GM21526 (cell line): ENCODE data around the gene GTF2IRD1.
"Not testable (repeated sequence)": the region's sequence is repeated elsewhere in the genome, so short reads cannot be mapped to it uniquely, and the experiment has no call there.

ENCODE experiments used
- ATAC-seq: cut with Tn5 transposase; IDR thresholded peaks from one replicate; pipeline ENCODE4 v1.9.1; 2021; ENCODE audit warnings: moderate library complexity; ENCODE audit not compliant: unreplicated experiment, low FRiP score

GTF2IRD1 gene, protein sequence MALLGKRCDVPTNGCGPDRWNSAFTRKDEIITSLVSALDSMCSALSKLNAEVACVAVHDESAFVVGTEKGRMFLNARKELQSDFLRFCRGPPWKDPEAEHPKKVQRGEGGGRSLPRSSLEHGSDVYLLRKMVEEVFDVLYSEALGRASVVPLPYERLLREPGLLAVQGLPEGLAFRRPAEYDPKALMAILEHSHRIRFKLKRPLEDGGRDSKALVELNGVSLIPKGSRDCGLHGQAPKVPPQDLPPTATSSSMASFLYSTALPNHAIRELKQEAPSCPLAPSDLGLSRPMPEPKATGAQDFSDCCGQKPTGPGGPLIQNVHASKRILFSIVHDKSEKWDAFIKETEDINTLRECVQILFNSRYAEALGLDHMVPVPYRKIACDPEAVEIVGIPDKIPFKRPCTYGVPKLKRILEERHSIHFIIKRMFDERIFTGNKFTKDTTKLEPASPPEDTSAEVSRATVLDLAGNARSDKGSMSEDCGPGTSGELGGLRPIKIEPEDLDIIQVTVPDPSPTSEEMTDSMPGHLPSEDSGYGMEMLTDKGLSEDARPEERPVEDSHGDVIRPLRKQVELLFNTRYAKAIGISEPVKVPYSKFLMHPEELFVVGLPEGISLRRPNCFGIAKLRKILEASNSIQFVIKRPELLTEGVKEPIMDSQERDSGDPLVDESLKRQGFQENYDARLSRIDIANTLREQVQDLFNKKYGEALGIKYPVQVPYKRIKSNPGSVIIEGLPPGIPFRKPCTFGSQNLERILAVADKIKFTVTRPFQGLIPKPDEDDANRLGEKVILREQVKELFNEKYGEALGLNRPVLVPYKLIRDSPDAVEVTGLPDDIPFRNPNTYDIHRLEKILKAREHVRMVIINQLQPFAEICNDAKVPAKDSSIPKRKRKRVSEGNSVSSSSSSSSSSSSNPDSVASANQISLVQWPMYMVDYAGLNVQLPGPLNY

DNA sequence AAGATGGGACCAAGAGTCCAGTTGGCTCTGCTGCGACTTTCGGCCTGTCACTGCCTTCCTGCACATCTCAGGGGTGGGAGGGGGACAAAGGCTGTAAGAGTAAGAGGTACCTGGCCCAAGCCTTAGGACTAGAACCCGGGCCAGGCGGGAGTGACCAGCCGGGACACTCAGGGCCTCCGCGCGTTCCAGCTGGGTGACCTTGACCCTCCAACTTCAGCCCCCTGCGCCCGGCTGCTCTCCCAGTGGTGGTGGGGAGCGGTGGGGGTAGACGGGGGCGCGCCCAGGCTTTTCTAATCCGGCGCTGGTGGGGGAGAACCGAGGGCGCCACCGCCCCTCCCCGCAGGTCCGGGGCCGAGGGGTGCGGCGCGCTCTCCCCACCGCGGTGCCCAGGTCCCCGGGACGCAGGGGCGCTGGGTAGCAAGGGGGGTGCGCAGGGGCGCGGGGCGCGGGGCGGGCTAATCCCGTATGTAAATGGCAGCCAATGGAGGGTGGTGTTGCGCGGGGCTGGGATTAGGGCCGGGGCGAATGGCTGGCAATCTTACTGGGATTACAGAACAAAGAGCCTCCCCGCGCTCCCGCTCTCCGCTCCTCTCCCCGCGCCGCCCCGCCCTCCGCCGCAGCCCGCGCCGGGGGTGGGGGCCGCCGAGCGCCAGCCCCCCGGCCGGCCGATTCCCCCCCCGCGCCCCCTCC is at the start of gene GTF2IRD1:
Gene GTF2IRD1, plus strand, starts transcription at position 585 of the 690 bp plus-strand sequence. CDS start 54,175 bp downstream, outside the sequence.
- ATAC-seq: no peak

DNA sequence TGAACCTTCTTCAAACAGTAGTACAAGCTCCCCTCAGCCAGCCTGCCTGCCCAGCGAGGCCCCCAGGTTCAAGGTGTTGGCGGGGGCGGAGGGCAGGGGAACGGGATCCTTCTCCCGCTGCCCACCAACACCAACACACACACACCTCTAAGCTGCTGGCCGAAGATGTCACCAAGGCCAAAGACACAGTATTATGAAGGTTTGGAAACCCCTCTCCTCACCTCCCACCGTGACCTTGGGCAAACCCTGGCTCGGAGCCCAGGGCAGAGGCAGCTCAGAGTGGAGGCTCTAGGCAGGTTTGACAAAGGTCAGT is 49.4 kb upstream of the GTF2IRD1 start:
- ATAC-seq: no peak

DNA sequence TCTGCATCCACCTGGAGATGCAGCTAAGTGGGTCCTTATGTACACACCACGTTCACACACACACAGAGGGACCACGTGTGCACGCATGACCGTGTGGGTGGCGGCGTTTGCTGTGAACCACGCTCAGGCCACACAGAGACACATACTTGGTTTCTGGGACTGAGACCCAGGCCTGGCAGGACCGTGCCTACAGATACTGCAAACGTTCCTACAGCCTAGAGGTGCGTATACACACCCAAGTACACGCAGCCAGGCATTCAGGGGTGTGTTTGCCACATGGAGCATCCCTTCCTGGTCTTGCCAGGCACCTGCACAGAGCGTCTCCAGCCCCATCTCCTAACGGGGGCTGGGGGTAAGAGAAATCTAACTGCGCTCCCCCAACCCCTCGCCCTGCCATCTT is 49.0 kb upstream of the GTF2IRD1 start:
- no peak for ATAC-seq

DNA sequence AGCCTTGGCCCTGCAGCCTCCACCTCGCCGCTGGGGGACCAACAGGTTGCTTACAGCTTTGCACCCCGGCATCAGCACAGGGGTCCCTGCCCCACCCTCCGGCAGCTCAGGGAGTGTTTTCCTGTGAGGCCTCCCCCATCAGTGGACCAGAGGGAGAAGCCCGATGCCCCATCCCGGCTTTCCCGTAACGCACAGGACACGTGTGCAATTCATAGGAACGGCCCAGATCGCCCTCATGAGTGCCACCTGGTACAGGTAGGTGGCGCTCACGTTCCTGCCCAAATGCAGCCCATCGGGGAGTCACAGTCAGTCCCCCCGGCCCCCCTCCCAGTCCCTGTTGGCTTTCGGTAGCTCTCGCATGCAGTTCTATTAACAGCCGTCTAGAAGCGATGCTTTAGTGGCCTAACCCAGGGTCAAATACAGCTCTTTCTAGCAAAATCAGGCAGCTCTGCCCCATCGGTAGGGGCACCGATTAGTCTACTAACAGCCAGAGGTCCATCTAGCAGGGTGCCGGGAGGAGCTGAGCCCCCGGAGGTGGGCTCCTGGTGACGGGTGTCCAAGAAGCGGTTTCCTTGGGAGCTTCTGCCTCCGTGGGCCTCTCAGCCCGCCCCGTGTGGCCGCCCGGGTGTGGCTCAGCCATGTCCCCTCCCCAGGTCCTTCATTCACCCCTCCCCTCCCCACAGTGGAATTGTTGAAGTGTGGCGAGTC is 48.4 kb upstream of the GTF2IRD1 start:
- ATAC-seq: no peak

DNA sequence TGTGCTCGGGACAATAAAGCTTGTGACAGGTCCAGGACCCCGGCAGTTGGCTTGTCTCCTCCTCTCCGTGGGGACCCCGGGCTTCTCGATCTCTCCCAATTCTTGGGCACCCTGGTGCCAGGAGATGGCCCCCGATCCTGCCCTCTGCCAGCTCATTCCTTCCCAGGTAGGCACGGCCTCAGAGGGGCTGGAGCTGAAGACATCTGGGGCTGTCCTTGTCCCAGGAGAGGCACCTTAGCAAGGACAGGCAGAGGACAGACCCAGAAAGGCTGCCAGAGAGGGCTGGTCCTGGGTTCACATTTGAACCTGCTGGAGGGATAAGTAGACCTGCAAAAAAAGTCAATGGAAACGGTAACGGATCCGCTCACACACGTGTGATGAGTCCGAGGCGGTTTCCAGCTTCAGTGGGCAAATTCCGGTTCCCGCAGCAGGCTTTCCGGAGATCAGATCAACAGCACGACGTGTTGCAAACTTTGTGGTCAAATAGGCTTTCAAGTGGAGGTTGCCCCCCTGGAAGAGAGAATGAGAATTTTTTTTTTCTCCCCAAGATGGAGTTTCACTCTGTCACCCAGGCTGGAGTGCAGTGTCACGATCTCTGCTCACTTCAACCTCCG is 47.7 kb upstream of the GTF2IRD1 start:
- ATAC-seq: no peak

DNA sequence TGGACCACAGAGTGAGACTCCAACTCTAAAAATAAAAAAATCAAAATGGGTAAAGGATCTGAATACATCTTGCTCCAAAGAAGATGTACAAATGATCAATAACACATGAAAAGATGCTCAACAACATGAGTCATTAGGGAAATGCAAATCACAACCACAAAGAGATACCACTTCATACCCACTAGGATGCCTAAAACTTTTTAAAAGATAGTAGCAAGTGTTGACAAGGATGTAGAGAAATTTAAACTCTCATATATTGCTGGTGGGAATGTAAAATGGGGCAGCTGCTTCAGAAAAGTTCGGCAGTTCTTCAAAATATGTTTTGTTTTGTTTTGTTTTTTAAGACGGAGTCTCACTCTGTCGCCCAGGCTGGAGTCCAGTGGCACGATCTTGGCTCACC is 45.7 kb upstream of the GTF2IRD1 start:
- ATAC-seq: no peak

DNA sequence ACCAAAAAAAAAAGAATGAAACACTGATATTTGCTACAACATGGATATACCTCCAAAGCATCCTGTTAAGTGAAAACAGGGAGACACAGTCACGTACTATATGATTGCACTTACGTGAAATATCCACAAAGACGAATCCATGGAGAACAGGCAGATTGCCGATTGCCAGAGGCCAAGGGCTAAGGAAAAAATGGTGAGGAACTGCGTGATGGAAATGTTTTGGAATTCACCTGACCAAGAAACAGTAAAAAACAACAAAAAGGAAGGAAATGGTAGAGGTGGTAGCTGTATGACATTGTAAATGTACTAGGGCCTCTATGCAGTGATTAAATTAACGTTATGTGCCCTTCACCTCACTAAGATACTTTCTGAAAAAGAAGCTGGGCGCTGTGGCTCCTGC is 44.1 kb upstream of the GTF2IRD1 start:
- no peak for ATAC-seq

DNA sequence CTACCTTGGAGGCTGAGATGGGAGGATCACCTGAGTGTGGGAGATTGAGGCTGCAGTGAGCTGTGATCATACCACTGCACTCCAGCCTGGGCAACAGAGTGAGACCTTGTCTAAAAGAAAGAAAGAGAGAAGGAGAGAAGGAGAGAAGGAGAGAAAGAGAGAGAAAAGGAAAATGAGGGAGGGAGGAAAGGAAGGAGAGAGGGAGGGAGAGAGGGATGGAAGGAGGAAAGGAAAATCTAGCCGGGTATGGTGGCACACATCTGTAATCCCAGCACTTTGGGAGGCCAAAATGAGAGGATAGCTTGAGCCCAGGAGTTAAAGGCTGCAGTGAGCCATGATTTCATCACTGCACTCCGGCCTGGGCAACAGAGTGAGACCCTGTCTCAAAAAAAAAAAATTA is 42.9 kb upstream of the GTF2IRD1 start:
- no peak for ATAC-seq

DNA sequence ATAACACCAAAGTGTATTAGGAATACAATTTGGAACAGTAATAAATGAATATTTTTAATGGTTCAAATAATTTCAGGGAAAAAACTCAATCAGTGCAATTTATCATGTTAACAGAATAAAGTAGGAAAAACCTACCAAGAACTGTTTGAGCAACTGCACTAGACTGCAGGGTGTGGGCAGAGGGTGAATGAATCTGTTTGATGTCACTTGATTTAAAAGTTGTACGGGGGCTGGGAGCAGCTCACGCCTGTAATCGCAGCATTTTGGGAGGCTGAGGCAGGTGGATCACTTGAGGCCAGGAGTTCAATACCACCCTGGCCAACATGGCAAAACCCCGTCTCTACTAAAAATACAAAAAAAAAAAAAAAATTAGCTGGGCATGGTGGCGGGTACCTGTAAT is 42.1 kb upstream of the GTF2IRD1 start:
- not testable (repeated sequence) for ATAC-seq

DNA sequence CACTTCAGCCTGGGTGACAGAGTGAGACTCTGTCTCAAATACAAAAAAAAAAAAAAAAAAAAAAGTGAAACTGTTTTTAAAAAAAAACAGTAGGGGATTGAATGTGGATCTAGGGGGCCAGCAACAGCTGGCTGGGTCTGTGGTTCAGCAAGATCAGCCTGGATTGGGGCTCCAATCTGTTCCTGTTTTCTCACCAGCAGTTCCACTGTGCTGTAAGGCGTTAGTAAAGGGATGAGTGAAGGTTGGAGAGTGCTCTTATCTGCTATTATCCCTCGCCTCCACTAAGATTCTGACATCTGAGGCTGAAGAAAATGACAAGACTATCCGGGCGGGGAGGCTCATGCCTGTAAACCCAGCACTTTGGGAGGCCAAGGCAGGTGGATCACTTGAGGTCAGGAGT is 41.6 kb upstream of the GTF2IRD1 start:
- no peak for ATAC-seq

DNA sequence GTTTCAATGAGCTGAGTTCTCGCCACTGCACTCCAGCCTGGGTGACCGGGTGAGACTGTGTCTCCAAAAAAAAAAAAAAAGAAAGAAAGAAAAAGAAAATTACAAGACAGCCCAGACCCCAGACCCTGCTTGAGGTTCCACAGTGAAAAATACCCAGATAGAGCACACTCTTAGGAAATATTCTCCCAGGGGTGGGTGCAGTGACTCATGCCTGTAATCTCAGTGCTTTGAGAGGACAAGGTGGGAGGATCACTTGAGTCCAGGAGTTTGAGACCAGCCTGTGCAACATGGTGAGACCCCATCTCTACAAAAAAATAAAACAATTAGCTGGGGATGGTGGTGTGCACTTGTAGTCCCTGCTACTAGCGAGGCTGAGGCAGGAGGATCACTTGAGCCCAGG is 41.1 kb upstream of the GTF2IRD1 start:
- ATAC-seq: no peak

DNA sequence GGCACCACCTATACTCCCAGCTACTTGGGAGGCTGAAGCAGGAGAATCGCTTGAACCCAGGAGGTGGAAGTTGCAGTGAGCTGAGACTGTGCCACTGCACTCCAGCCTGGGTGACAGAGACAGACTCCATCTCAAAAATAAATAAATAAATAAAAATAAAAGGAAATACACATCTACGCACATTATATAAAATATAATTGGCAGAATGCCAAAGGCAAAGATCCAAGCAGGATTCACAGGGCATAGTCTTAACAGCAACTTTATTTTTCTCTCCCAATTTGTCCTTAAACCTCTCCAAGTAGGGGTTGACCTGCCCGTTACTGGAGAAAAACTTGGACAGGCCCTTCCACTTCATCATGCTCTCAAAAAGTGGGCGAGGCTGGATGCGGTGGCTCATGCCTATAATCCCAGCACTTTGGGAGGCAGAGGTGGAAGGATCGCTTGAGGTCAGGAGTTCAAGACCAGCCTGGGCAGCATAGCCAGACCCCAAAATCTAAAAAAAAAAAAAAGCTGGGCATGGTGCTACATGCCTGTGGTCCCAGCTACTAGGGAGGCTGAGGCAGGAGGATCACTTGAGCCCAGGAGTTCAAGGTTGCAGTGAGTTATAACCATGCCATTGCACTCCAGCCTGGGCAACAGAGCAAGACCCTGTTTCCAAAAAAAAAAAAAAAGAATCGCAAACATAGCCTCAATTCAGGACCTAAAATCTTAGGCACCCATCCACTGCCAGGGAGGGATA is 38.9 kb upstream of the GTF2IRD1 start:
- ATAC-seq: not testable (repeated sequence)

DNA sequence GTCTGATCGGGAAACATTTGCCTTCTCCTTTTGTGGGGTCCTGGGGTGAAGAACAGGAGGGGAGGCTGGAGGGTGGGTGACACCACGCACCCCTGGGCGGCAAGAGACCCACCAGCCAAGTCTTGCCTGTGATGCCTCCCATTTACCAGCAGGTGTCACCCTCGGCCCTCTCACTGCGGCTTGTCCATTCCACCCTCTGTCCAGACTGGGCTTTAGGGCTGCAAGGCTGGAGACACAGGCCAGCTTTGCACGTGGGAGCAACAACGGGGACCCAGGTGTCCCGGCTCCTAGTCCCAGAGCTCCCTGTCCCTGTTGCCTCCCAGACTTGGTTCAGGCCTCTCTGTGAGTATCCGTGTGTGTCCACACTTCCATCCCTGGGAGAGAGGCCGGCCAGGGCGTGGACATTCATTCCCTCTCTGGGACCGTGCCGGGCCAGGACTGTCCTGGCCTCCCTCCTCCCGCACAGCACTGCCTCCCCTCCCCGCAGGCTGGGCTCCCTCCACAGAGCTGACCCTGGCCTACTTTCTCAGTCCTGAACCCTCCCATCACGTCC is 36.2 kb upstream of the GTF2IRD1 start:
- ATAC-seq: no peak

DNA sequence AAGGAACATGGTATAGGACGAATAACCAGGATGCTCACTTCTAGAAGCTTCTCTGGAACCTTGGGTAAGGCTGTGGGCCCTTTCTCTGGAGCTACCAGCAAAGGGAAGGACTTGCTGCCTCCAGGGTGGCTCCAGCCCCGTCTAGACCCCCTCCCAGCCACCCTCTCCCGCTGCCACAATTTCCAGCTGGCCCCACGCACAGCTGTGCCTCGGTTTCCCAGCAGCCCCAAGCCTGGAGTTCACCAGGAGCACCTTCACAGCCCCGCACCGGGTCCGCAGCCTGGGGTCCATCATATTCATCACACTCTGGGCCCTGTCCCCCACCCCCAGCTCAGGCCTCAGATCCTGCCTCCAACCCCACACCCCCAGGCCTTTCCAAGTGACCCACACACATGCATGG is 35.6 kb upstream of the GTF2IRD1 start:
- no peak for ATAC-seq

DNA sequence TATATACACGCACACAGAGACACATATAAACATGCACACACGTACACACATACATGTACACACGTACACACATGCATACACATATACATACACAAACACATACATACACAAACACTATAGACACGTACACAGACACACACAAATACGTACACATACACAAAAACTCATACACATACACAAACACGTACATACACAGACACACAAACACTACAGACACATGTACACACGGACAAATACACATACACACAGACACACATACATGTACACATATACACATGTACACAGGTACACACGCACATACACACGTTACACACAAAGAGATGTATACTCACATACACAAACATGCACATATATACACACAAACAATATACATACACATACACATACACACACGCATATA is 35.2 kb upstream of the GTF2IRD1 start:
- ATAC-seq: no peak

DNA sequence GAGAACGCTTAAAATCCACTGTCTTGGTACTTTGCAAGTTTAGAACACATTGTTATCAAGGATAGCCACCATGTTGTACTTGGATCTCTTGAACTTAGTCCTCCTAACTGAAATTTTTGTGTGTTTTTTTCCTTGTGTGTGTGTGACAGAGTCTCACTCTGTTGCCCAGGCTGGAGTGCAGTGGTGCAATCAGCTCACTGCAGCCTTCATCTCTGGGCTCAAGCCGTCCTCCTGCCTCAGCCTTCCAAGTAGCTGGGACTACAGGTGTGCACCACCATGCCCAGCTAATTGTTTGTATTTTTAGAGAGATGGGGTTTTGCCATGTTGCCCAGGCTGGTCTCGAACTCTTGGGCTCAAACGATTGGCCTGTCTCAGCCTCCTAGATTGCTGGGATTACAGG is 34.5 kb upstream of the GTF2IRD1 start:
- not testable (repeated sequence) for ATAC-seq

DNA sequence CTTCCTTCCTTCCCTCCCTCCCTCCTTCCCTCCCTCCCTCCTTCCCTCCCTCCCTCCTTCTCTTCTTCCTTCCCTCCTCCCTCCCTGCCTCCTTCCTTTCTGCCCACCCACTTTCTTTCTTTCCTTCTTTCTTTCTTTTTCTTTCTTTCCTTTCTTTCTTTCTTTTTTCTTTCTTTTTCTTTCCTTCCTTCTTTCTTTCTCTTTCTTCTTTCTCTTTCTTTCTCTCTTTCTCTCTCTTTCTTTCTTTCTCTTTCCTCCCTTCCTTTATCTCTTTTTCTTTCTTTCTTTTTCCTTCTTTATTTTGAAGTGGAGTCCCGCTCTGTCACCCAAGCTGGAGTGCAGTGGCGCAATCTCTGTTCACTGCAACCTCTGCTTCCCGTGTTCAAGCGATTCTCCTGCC is 33.7 kb upstream of the GTF2IRD1 start:
- no peak for ATAC-seq

DNA sequence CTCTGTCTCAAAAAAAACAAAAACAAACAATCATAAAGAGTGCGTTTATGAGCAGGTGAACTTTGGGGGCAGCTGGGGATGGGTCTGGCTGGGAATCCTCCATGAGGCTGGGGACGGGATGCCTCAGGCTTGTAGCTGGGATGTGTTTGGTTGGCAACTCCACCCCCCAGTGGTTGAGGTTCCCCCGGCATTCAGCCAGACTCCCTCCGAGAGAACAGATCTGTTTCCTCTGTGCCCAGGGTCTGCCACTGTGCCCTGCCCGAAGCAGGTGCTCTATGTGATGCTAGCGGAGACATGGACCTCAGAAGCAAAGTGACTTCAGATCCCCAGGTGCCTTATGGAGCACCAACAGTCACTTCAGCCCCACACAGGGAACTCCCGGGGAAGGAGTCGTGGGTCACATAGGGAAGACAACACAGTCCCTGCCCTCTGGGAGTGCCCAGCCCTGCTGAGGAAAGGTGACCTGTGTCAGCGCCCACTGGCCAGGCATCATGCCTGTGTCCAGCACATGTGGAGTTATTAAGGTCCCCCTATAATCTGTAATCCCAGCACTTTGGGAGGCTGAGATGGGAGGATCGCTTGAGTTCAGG is 29.3 kb upstream of the GTF2IRD1 start:
- no peak for ATAC-seq

DNA sequence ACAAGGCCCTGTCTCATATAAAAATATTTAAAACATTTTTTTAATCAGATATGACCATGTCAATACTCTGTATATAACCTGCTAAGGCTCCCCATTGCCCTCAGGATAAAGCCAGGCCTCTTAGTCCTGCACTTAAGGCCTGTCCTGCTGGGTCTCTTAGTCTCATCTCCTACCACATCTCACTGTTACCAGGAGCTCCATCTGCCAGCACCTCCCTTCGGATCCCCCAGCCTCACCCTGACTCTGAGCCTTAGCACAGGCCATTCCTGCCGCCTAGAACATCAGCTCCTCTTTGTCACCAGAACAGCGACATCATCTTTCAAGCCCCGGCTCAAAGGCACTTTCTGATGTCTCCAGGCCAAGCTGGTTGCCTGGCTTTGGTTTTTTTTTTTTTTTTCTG is 25.7 kb upstream of the GTF2IRD1 start:
- no peak for ATAC-seq
